Stimulated activated CD4-positive, alpha-beta T cell treated with anti-CD3 and anti-CD28 coated beads, Interleukin-12 subunit alpha, Interleukin-12 subunit beta, amount 100 ng/mL, for 48 hours (primary cell): ENCODE data around the gene ANO7.

ENCODE experiments used
- DNase-seq, 3 donors: peaks; one replicate each; pipeline ENCODE4 v3.0.0-alpha.2; 2020; ENCODE audit warnings: low read depth in 2 of 3, low spot score in 1 of 3

ANO7 gene

GRCh38 chr2:241205086-241205485, 16.6 kb downstream of the ANO7 start:
- DNase-seq = no peak

- no peak for DNase-seq
Measured at GRCh38 chr2:241207151-241207550, 18.7 kb downstream of the ANO7 start.

GRCh38 chr2:241207641-241208040, 19.2 kb downstream of the ANO7 start:
- DNase-seq = no peak

GRCh38 chr2:241208058-241208457, 19.6 kb downstream of the ANO7 start:
- DNase-seq = no peak

- DNase-seq = no peak
Measured at GRCh38 chr2:241209271-241209670, 20.8 kb downstream of the ANO7 start.

GRCh38 chr2:241211276-241211675, 22.8 kb downstream of the ANO7 start:
- DNase-seq = no peak

- no peak for DNase-seq
Measured at GRCh38 chr2:241213041-241213440, 24.6 kb downstream of the ANO7 start.

- no peak for DNase-seq
Measured at GRCh38 chr2:241213567-241213966, 25.1 kb downstream of the ANO7 start.

GRCh38 chr2:241214209-241214608, 25.7 kb downstream of the ANO7 start:
- DNase-seq = no peak

- no peak for DNase-seq
Measured at GRCh38 chr2:241214766-241215165, 26.3 kb downstream of the ANO7 start.

- no peak for DNase-seq
Measured at GRCh38 chr2:241215421-241215820, 26.9 kb downstream of the ANO7 start.

GRCh38 chr2:241216211-241216761, 27.8 kb downstream of the ANO7 start:
- DNase-seq = no peak

GRCh38 chr2:241217320-241218031, 29.0 kb downstream of the ANO7 start:
- DNase-seq = peak in 1 of 3 donors; percentile 28

- peak in 1 of 3 donors; percentile 13 for DNase-seq
Measured at GRCh38 chr2:241218131-241219029, 29.9 kb downstream of the ANO7 start.

GRCh38 chr2:241219030-241219382, 30.5 kb downstream of the ANO7 start:
- no peak for DNase-seq

- DNase-seq = no peak
Measured at GRCh38 chr2:241219856-241220356, 31.4 kb downstream of the ANO7 start.

- no peak for DNase-seq
Measured at GRCh38 chr2:241223211-241224017, 34.9 kb downstream of the ANO7 start.

- no peak for DNase-seq
Measured at GRCh38 chr2:241224018-241224850, 35.8 kb downstream of the ANO7 start.

GRCh38 chr2:241224851-241225438, 36.5 kb downstream of the ANO7 start:
- DNase-seq = no peak

- no peak for DNase-seq
Measured at GRCh38 chr2:241225545-241225944, 37.1 kb downstream of the ANO7 start.
